ENCODE results near the gene NCF2. TPM values are rescaled to one million over a fixed set of nuclear protein-coding genes. Genes with fewer than 3 reads are reported as not detected.
A peak's percentile ranks its signal among the peaks of the same experiment; 100 is the strongest.
"Not testable (repeated sequence)": the region's sequence is repeated elsewhere in the genome, so short reads cannot be mapped to it uniquely, and the experiment has no call there.

Gene NCF2
- total RNA-seq, 1 experiment from 2014 or later = 65.5 TPM

- DNase-seq = no peak
- intact Hi-C loops (cut with micrococcal nuclease; ENCODE audit: unreplicated experiment) = loop anchor here (5.0 to 10.0 kb wide), 5 partner anchors 148 to 1018 kb away; partner anchors contain the start of genes LAMC1, RGS16 and SMG7
- Histone ChIP-seq H3F3A (ENCODE audit: insufficient read depth, low read depth) (peaks cover 51% of the 10 kb centered on the region), H3K79me2 (ENCODE audit: low read depth) (peaks cover 11% of the 10 kb centered on the region), H3K9me3 (ENCODE audit: insufficient read depth, low read depth) (no peaks in the 10 kb centered on the region), H4K20me1 (ENCODE audit: insufficient read depth) (no peaks in the 10 kb centered on the region), H3K27me3 (ENCODE audit: insufficient read depth, low read depth) (no peaks in the 10 kb centered on the region), H3K4me1 (replicated peaks; ENCODE audit: insufficient read depth) (peaks cover 33% of the 10 kb centered on the region), H3K9me2 (ENCODE audit: insufficient read depth) (no peaks in the 10 kb centered on the region), H3K4me2 (peak overlapping the region; percentile 38), H3K36me3 (ENCODE audit: low read depth) (peaks cover 15% of the 10 kb centered on the region; the same call in 1 of the 2 replicates), H3K27ac (peak overlapping the region; percentile 73), H3K4me3 (no peak overlapping the region), H2AFZ (no peak overlapping the region)
- ChIA-PET CTCF (interaction anchor here (1.1 kb wide), 1 partner anchor 12 kb away, joined by 3 read pairs; no protein-coding TSS in a partner anchor), POLR2A (ENCODE audit: unreplicated experiment) (interaction anchor here (0.5 to 0.7 kb wide), 3 partner anchors 9 to 249 kb away, joined by 5 to 8 read pairs (median 5); no protein-coding TSS in a partner anchor)
- TF ChIP-seq EZH2 (IDR thresholded peaks at IDR 0.05; ENCODE audit: low read depth) = no peak
- no peak for TF ChIP-seq CTCF (conservative IDR thresholded peaks at IDR 0.05)
- BruUV-seq (replicated peaks) = no TSS peak
Measured at GRCh38 chr1:183620311-183620710, 30.1 kb upstream of the NCF2 start.

- no peak for DNase-seq
- CTCF ChIA-PET = interaction anchor here (1.1 kb wide), 1 partner anchor 11 kb away, joined by 3 read pairs; no protein-coding TSS in a partner anchor
- H4K20me1 ChIP-seq (ENCODE audit: insufficient read depth) = no peaks in the 10 kb centered on the region
- intact Hi-C loops (cut with micrococcal nuclease; ENCODE audit: unreplicated experiment) = loop anchor here (5.0 to 10.0 kb wide), 5 partner anchors 147 to 1017 kb away; partner anchors contain the start of genes LAMC1, RGS16 and SMG7
- no TSS peak for BruUV-seq (replicated peaks)
- no peaks in the 10 kb centered on the region for H3K27me3 ChIP-seq (ENCODE audit: insufficient read depth, low read depth)
- peak overlapping the region; percentile 38 for H3K4me2 ChIP-seq
- peaks cover 33% of the 10 kb centered on the region for H3K4me1 ChIP-seq (replicated peaks; ENCODE audit: insufficient read depth)
- peaks cover 11% of the 10 kb centered on the region for H3K79me2 ChIP-seq (ENCODE audit: low read depth)
- H3K4me3 ChIP-seq = 0 out of 2 replicates have a peak overlapping the region, but pooled peaks have one; percentile 18
- no peaks in the 10 kb centered on the region for H3K9me3 ChIP-seq (ENCODE audit: insufficient read depth, low read depth)
- no peaks in the 10 kb centered on the region for H3K9me2 ChIP-seq (ENCODE audit: insufficient read depth)
- peak overlapping the region; percentile 73 for H3K27ac ChIP-seq
- H3F3A ChIP-seq (ENCODE audit: insufficient read depth, low read depth) = peaks cover 46% of the 10 kb centered on the region
- TF ChIP-seq CTCF (conservative IDR thresholded peaks at IDR 0.05) (no peak), EZH2 (IDR thresholded peaks at IDR 0.05; ENCODE audit: low read depth) (no peak)
- peaks cover 11% of the 10 kb centered on the region; the same call in 1 of the 2 replicates for H3K36me3 ChIP-seq (ENCODE audit: low read depth)
- H2AFZ ChIP-seq = no peak overlapping the region
- POLR2A ChIA-PET (ENCODE audit: unreplicated experiment) = interaction anchor here (0.6 to 0.7 kb wide), 2 partner anchors 50 to 153 kb away, joined by 4 to 8 read pairs; no protein-coding TSS in a partner anchor
Measured at GRCh38 chr1:183619781-183620180, 29.5 kb upstream of the NCF2 start.

GRCh38 chr1:183618202-183618601, 27.9 kb upstream of the NCF2 start:
- H2AFZ ChIP-seq; H3K9me3 ChIP-seq (ENCODE audit: insufficient read depth, low read depth); POLR2A ChIA-PET (ENCODE audit: unreplicated experiment); DNase-seq; BruUV-seq (replicated peaks); H3K4me3 ChIP-seq; H4K20me1 ChIP-seq (ENCODE audit: insufficient read depth); H3K4me2 ChIP-seq; intact Hi-C loops (cut with micrococcal nuclease; ENCODE audit: unreplicated experiment); H3K9me2 ChIP-seq (ENCODE audit: insufficient read depth); H3K36me3 ChIP-seq (ENCODE audit: low read depth); CTCF ChIA-PET; H3K27me3 ChIP-seq (ENCODE audit: insufficient read depth, low read depth): not testable (repeated sequence)
- H3K27ac ChIP-seq = peak overlapping the region; percentile 41; the same call in 1 of the 2 replicates
- peaks cover 39% of the 10 kb centered on the region for H3F3A ChIP-seq (ENCODE audit: insufficient read depth, low read depth)
- H3K4me1 ChIP-seq (replicated peaks; ENCODE audit: insufficient read depth) = peaks cover 33% of the 10 kb centered on the region
- H3K79me2 ChIP-seq (ENCODE audit: low read depth) = peaks cover 11% of the 10 kb centered on the region

- H3K9me2 ChIP-seq (ENCODE audit: insufficient read depth); H4K20me1 ChIP-seq (ENCODE audit: insufficient read depth); CTCF ChIA-PET; POLR2A ChIA-PET (ENCODE audit: unreplicated experiment); H2AFZ ChIP-seq; H3K4me3 ChIP-seq; intact Hi-C loops (cut with micrococcal nuclease; ENCODE audit: unreplicated experiment); H3K27me3 ChIP-seq (ENCODE audit: insufficient read depth, low read depth); BruUV-seq (replicated peaks); H3K9me3 ChIP-seq (ENCODE audit: insufficient read depth, low read depth); H3K36me3 ChIP-seq (ENCODE audit: low read depth): not testable (repeated sequence)
- peak overlapping the region; percentile 61 for H3K4me2 ChIP-seq
- H3F3A ChIP-seq (ENCODE audit: insufficient read depth, low read depth) = peaks cover 35% of the 10 kb centered on the region
- DNase-seq = peak in 1 of 2 experiments; percentile 25
- peaks cover 50% of the 10 kb centered on the region for H3K4me1 ChIP-seq (replicated peaks; ENCODE audit: insufficient read depth)
- H3K79me2 ChIP-seq (ENCODE audit: low read depth) = peaks cover 13% of the 10 kb centered on the region
- peak overlapping the region; percentile 82 for H3K27ac ChIP-seq
Measured at GRCh38 chr1:183612975-183613374, 22.7 kb upstream of the NCF2 start.
